G401 (cell line): ENCODE data around the gene KCNRG. TPM values are rescaled to one million over a fixed set of nuclear protein-coding genes. Genes with fewer than 3 reads are reported as not detected.
"Not testable (repeated sequence)": the region's sequence is repeated elsewhere in the genome, so short reads cannot be mapped to it uniquely, and the experiment has no call there.

Experiments used
- DNase-seq: peaks from one replicate; pipeline ENCODE4 v3.0.0-alpha.2; 2015; ENCODE audit warnings: low spot score
- in situ Hi-C: cut with HindIII; loops from 2 replicates; pipeline ENCODE4 v1.10.0; 2016; ENCODE audit warnings: low sequenced_read_pairs, mixed read lengths
- total RNA-seq: library from RNA; depleted of rRNA; stranded (reverse); fragments of >200 nt; shearing (Covaris generic); gene quantifications from 2 replicates; pipeline ENCODE4 v1.2.3, GENCODE V29; 2014; rRNA removed

The KCNRG gene, protein sequence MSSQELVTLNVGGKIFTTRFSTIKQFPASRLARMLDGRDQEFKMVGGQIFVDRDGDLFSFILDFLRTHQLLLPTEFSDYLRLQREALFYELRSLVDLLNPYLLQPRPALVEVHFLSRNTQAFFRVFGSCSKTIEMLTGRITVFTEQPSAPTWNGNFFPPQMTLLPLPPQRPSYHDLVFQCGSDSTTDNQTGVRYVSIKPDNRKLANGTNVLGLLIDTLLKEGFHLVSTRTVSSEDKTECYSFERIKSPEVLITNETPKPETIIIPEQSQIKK
- total RNA-seq, result 0.92 TPM in 1 of 2 replicates, not detected in the other

DNA sequence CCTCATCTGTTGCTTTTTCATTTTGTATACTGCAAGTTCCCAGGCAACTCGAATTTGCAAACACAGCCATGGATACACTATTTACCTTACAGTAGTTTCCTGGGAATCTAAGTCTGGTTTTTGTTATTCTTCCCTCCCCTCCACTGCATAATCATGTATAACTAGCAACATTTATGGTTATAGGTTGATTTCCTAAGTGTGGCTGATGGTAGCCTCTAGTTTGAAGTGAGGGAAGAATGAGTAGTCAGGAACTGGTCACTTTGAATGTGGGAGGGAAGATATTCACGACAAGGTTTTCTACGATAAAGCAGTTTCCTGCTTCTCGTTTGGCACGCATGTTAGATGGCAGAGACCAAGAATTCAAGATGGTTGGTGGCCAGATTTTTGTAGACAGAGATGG lies at the start of gene KCNRG:
KCNRG (plus strand) TSS at position 187 of the 400 bp plus-strand sequence; CDS start at position 237, 50 bp downstream.
- in situ Hi-C loops, result no loop called here
- peak; percentile 27 for DNase-seq

DNA sequence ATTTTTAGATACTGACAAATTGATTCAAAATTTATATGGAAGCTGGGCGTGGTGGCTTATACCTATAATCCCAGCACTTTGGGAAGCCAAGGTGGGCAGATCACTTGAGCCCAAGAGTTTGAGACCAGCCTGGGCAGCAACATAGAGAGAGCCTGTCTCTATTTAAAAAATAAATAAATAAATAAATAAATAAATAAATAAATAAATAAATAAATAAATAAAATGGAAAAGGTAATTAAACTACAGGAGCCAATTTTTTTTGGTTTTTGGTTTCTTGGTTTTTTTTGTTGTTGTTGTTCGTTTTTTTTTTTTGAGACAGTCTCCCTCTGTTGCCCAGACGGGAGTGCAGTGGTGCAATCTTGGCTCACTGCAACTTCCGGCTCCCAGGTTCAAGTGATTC lies 47.8 kb upstream of the KCNRG start:
- in situ Hi-C loops, result no loop called here
- DNase-seq, result no peak

DNA sequence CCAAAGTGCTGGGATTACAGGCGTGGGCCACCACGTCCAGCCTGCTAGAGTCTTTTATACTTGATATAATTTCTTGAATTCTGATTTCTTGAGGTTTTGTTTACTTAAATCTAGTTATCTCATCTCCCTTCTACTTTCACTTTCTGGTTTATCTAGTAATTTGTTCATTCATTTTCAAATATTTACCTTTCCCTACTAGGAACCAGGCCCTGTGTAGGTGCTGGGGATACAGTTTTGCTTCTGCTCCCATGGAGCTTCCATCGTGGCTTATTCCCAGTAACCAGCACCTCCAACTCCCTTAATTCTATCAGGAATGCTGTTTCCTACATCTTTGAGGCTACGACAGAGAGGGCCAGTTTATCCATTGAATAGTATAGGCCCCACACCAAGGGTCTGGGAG lies 42.5 kb upstream of the KCNRG start:
- in situ Hi-C loops, result no loop called here
- DNase-seq, result no peak

DNA sequence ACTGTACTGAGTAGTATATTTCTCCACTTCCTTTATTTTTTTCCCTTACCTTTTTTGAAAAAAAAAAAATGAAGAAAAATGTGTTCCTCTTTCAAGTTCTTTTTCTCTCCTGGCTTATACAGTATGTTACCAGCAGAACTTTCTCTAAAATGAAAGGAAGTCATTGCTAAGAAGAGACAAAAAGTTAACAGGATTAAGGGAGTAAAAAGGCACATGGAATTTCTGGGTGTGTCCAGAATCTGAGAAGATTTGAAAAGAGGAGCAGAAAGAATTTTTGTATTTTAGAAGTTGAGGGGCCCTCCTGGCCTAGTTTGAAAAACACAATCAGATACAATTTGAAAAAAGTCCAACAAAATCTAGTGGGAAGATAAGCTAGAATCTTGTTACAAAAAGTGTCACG lies 39.4 kb upstream of the KCNRG start:
- DNase-seq, result no peak
- in situ Hi-C loops, result no loop called here

DNA sequence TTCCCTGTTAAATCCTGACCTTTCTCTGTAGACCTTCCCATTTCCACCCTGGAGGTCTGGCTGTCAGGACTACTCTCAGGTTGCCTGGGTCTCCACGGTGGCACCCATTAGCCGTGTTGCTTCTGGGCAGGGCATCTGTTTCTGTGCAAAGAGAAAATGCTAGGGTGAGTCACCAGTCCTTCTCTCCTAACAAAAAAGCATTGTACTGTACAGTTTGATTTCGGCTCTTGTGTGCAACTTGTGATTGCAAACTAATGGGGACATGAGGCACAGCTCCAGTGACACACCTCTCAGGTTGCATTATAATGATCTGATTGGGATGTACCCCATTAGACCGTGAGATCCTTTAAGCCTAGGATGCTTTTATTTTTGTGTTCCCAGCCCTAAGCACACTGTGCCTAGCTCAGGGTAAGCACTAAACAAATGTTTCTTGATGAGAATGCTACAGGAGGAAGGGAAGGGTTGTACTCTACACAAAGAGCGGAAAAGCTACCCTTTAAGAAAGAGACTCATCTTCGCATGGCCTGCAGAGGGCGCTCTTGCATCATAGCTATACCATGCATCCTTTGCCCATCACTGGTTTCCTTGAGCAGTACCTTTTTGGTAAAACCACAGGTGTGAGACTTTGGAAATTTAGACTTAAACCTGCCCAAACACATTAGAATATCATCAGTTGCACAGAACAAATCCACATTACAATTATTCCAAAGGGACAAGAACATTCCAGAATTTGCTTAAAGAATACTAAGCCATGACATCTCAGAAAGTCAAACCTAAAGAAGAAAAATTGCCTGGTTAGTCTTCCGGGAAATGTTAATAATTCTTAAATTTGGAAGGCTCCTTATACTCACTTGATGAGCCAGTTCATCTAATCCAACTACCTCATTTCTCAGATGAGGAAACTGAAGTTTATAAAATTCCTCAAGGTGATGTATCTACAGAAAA lies 38.7 kb upstream of the KCNRG start:
- peak; percentile 85 for DNase-seq
- in situ Hi-C loops, result no loop called here

DNA sequence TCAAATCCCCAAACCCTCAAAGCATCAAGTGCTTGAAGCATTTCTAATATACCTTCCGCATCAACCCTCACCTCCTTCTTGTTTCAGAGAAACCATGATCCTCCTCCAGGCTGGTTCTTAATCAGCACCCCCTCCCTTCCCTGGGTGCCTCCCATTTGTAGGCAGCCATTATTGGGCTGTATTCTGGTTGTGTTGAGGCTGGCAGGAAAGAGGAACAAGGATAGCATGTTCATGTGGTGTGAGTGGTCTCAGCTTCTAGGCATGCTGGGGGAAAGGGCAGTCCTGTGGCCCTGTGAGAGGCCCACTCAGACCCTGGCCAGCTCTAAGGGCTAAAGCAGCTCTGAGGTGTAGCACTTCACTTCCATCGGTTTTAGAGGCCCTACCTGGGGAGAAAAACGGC lies 37.3 kb upstream of the KCNRG start:
- in situ Hi-C loops, result no loop called here
- DNase-seq, result no peak

DNA sequence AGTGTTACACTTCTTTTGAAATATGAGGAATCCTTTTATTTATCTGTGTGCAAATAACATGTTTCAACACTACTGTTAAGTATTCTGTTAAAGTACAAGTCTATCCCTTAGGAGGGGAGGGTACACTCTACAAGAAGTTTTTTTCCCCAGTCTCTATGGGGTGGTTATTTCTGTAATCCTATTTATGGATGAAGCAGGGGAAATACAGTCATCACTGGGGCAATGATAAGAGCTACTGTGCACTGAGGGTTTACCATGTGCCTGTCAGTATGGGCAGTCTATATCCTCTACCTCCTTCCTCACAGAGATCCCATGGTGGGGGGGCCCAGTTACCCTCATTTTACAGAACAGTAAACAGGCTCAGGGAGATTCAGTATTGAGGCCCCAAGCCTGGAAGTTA lies 35.0 kb upstream of the KCNRG start:
- no peak for DNase-seq
- in situ Hi-C loops, result no loop called here

DNA sequence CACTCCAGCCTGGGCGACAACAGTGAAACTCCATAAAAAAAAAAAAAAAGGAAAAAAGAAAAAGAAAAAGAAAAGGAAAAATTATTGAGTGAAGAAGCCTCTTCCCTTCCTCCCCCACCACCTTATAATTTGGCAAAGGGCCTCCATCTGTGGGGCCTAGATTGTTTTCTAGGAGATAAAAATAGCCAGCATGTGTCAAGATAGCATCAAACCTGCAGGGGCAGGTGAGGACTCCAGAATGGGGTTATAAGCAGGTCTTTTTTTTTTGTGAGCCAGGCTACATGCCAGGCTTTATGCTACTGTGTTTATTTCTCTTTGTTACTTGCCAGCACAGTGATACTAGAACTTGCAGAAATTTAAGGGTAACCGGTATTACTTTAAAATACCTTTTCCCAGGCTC lies 30.1 kb upstream of the KCNRG start:
- in situ Hi-C loops, result no loop called here
- DNase-seq, result peak; percentile 73

DNA sequence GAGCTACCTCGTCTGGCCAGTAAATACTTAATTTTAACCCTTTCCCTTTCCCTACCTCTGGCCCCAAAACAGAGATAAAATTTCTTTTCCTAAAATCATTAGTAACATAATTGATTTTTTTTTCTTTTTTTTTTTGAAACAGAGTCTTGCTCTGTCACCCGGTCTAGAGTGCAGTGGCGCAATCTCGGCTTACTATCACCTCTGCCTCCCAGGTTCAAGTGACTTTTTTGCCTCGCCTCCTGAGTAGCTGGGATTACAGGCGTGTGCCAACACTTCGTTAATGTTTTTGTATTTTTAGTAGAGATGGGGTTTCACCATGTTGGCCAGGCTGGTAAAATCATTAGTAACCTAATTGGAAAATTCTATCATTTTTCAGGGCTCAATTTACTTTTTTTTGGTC lies 28.8 kb upstream of the KCNRG start:
- in situ Hi-C loops, result no loop called here
- DNase-seq, result no peak

DNA sequence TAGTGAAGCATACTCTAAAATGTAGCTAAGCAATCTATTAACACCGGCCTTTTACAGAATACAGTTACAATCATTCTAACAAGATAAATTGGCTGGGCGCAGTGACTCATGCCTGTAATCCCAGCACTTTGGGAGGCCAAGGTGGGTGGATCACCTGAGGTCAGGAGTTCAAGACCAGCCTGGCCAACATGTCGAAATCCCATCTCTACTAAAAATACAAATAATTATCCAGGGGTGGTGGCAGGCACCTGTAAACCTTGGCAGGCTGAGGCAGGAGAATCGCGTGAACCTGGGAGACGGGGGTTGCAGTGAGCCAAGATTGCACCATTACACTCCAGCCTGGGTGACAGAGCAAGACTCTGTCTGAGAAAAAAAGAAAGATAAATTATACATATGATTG lies 24.6 kb upstream of the KCNRG start:
- in situ Hi-C loops, DNase-seq: not testable (repeated sequence)

DNA sequence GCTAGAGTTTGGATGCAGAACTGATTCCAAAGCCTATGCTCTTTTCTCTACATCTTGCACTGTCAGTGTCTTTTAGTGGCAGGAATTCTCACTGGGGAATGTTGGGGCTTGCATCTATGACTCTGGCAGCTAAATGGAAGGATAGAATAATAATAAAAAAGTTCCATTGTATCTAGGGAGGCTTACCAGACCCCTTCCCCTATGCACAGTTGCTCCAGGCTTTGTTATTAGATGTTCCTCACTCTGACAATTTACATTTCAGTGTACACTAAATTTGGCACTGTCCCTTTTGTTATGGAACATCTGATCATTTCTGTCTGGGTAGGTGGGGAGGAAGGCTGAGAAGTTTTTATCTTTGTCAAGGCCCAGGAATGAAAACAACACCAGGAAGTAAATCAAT lies 22.1 kb upstream of the KCNRG start:
- no peak for DNase-seq
- in situ Hi-C loops, result no loop called here

DNA sequence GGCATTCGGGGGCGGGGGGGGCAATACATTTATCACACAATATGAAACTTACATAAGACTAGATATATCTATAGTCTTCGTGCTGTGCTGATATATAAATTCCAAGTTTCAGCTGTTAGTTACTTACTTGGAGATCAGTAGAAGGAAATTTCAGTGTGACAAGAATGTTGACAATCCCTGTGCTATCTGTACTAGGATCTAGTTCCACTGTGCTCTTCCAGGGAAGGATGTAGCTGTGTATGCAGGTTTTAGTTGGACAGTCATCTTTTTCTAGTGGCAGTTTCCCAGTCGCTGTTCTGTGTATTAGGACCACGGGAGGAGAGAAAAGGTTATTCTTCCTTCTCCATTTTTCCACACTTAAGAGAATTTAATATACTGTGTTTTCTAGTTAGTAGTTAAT lies 21.6 kb upstream of the KCNRG start:
- in situ Hi-C loops, result no loop called here
- DNase-seq, result no peak

DNA sequence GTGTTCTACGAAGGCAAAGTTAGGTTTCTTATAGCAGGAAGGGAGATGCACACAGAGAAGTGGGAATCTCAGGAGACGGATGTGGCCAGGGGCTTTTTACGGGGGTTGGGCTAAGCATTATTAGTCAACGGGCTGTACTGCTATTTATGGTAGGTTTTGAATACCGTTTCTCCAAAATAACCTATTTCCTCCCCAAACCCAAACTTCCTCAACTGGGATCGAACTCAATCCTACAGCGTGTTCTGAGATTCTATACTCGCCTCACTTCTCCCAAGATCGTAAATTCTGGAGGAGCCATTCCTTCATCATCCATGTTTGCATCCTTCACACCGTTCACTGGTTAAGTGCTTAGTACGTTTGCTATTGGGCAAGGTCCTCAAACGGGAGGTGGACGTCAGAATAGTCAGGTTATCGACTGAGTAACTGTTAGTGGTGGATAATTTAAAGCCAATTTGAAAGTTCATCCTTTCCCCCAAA lies 19.6 kb upstream of the KCNRG start:
- DNase-seq, result peak; percentile 48
- in situ Hi-C loops, result no loop called here

DNA sequence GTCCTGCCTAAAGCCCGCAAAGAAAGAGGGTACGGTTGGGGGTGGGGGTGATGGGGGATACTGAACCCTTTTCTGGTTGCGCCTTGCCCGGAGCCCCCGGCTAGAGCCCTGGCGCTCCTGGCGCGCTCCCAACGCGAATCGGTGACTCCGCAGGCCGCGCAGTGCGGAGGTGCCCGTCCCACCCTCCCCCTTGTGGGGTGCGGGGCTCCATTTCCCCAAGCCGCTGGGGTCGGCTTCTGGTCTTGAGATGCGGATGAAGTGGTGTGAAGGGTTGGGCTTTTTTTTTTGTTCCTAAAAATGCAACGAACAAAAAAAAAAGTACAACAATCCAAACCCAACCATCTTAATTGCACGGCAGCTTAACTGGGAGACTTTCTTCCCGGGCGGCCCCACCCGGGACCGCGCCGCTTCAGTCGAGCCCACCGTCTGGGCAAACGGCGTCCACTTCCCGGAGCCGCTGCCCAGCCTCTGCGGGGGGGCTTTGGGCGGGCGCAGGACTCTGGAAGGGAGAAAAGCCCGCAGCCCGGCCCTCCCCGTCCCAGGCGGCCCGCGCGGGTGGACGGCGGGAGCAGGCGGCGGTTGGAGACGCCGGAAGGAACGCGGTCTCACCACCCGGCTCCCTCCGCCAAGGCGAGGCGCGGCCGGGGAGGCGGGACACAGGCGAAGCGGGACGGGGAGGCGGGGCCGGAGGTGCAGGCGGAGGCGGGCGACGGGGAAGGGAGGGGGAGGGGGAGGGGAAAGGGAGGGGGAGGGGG lies 18.9 kb upstream of the KCNRG start:
- peak; percentile 87 for DNase-seq
- in situ Hi-C loops, result no loop called here

DNA sequence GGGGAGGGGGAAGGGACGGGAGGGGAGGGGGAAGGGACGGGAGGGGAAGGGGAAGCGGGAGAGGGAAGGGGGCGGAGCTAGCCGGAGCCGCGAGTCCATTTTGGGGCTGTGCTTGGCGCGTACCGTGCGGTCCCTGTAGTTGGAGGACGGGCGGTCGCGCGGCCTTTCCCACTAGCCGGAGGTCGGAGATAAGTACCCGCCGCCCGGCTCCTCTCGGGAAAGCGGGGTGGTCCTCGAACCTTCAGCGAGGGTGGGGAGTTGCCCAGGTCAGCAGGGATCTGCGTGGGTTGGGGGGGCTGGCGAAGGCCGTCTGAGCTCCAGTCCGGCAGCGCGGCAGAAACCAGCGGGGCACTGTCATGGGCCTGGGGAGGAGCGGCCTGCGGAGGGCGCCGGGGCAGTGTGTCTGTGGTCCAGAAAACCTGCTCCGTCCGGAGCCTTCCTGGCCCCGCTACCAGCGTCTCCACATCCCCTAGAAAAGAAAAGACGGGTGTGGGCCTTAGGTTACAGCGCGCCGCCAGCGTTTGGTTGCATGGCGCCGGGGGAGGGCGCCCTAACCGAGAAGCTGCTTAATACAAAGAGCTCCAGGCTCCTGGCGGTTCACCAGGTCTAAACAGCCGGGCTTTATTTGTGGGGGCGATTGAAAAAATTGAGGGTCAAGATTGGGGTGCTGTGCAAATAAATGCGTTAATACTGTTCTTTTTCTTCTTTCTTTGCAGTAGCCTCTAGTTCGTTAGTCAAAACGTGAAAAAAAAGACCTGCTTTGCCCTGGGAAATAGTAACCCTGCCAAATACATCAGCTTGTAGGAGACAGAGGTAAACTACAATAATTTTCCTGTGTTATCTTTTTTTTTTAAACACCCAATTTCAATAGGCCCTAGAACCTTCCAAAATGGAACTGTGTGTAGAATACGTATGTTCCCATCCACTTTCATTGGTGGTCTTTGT lies 18.0 kb upstream of the KCNRG start, which contains the start of gene TRIM13:
TRIM13 (plus strand) TSS at position 92 of the 945 bp plus-strand sequence. CDS start 14,899 bp downstream, outside the sequence.
- in situ Hi-C loops, result no loop called here
- DNase-seq, result peak; percentile 92

DNA sequence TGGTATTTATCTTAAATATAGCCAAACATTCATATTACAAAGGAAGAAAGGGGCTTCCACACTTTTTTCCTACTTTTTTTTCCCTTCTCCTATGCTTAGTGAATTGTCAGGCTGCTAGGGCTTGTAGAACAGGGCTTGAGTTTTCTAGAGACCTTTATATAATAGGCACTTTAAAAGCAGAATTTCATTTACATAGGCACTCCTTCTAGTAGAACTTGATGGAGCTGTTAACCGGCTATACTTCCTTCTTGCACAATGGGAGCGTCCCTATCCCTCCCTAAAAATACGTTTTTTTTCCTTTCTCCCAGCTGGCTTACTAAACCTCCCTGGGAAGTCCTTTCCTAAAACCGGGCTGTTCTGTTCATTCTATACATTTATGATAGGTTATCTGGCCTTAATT lies 17.3 kb upstream of the KCNRG start:
- no peak for DNase-seq
- in situ Hi-C loops, result no loop called here

DNA sequence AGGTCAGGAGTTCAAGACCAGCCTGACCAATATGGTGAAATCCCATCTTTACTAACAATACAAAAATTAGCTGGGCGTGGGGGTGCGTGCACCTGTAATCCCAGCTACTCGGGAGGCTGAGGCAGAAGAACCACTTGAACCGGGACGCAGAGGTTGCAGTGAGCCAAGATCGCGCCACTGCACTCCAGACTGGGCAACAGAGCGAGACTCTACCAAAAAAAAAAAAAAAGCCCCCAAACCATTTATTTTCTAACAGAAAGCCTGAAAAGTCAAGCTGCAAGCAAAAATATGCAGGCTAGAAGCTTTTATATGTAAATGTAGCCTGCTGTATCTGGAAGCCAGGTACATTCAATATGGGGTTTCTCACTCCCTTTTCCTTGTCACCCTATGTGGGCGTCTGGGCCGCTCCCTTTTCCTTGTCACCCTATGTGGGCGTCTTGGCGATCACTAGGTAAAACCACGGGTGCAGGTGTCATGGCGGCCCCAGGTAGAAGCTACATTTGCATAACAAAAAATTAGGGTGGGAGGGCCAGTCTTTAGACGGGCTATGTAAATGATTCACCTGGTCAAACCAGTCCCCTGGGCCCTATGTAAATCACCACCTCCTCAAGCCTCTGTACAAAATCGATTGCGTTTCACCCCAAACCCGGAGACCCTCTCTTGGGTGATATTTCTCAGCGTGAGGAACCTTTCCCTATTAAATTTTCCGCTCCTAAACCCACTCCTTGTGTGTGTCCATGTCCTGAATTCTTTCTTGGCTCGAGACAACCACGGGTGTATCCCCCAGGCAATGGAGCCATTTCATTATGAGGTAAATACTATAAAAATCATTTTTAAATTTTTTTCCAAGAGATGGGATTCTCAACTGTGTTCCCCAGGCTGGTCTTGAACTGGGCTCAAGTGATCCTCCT lies 16.3 kb upstream of the KCNRG start:
- in situ Hi-C loops, result no loop called here

More for the DNA sequence above, 16.3 kb upstream of the KCNRG start:
- no peak for DNase-seq
